GM19455 (cell line): ENCODE measurements around the gene ALOX12B.
"Not testable (repeated sequence)": the region's sequence is repeated elsewhere in the genome, so short reads cannot be mapped to it uniquely, and the experiment has no call there.

ENCODE experiments used
- ATAC-seq: cut with Tn5 transposase; IDR thresholded peaks from one replicate; pipeline ENCODE4 v1.9.1; 2021; ENCODE audit not compliant: unreplicated experiment

The ALOX12B gene

DNA sequence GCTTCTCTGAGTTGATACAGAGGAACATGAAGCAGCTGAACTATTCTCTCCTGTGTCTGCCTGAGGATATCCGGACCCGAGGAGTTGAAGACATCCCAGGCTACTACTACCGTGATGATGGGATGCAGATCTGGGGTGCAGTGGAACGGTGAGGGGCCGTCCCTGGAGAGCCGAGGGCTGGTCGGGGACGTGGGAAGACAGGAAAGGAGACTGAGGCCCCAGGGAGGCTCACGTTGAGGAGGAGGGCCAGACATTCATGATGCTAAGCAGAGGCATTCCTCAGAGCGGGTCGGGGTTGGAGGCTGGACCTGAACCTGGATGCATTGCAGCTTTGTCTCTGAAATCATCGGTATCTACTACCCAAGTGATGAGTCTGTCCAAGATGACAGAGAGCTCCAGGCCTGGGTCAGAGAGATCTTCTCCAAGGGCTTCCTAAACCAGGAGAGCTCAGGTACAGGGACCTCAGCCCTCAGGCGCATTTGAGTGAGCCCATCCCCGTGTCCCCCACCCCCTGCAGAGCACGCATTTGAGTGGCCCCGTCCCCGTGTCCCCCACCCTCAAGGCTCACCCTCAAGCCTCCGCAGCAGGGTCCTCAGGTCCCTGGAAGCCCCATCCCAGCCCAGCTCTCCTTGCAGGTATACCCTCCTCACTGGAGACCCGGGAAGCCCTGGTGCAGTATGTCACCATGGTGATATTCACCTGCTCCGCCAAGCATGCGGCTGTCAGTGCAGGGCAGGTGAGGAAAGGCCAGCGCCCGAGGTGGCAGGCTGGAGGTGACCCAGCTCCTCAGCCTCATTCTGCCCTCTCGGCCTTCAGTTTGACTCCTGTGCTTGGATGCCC is 40.4 kb downstream of the ALOX12B start:
- ATAC-seq: no peak

DNA sequence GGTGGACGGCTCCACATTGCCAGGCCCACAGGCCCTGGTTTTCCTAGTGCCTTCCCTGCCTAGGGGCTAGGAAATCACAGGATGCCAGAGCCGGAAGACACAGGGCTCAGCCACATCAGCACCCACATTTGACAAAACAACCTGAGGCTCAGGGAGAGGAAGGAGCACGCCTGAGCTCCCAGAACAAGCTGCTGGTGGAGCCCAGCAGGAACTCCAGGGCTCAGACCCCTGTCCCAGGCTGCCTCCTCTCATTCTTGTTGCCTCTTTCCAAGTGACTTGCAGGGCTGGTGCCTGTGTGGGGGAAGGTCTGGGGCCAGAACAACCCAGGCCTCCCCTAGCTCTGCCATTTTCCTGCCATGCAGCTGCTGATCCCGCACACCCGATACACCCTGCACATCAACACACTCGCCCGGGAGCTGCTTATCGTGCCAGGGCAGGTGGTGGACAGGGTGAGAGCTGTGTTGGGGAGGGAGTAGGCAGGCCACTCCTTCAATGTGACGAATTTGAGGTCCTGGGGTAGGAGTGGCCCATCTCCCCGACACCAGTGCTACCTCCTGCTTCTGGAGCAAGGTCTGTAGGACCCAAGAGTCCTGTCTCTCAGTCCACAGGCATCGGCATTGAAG is 41.1 kb downstream of the ALOX12B start:
- ATAC-seq: no peak

DNA sequence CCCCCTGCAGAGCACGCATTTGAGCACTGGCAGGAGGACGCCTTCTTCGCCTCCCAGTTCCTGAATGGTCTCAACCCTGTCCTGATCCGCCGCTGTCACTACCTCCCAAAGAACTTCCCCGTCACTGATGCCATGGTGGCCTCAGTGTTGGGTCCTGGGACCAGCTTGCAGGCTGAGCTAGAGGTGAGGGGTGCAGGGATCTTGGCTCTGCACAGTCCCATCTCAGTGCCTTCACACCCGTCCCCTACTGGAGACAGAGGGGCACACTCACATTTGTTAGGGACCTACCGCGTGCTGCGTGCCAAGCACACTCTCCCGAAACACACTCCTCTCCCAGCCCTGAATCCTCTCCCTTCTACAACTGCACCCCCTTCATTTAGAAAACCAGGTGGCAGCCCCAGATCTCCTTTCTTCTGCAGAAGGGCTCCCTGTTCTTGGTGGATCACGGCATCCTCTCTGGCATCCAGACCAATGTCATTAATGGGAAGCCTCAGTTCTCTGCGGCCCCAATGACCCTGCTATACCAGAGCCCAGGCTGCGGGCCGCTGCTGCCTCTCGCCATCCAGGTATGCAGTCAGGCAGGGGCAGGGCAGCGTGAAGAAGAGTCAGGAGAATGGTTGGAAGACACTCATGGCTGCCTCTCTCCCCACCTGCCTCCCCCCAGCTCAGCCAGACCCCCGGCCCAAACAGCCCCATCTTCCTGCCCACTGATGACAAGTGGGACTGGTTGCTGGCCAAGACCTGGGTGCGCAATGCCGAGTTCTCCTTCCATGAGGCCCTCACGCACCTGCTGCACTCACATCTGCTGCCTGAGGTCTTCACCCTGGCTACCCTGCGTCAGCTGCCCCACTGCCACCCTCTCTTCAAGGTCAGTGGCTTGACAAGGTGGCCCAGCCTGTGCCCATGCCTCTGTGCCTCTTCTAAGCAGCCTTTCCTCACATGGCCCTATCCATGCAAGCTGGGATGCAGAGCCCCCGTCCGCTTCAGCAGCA is 42.4 kb downstream of the ALOX12B start:
- ATAC-seq: no peak

DNA sequence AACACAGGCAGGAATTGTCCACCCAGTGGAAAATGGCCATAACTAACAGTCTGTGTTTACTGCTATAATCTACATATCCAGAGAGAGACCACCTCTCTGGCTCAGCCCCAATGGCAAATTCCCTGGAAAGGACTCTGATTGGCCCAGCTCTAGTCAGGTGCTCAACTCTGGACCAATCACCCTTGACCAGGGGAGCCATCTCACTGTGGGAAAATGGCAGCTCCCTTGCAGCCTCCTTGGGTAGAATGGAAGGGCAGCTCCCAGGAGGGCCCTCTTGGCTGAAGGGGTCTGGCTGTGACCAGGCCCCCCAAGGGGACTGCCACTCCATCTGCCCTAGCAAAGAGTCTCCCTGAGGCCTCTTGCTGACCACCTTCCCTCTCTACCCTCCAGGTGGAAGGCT is 45.5 kb downstream of the ALOX12B start:
- no peak for ATAC-seq

DNA sequence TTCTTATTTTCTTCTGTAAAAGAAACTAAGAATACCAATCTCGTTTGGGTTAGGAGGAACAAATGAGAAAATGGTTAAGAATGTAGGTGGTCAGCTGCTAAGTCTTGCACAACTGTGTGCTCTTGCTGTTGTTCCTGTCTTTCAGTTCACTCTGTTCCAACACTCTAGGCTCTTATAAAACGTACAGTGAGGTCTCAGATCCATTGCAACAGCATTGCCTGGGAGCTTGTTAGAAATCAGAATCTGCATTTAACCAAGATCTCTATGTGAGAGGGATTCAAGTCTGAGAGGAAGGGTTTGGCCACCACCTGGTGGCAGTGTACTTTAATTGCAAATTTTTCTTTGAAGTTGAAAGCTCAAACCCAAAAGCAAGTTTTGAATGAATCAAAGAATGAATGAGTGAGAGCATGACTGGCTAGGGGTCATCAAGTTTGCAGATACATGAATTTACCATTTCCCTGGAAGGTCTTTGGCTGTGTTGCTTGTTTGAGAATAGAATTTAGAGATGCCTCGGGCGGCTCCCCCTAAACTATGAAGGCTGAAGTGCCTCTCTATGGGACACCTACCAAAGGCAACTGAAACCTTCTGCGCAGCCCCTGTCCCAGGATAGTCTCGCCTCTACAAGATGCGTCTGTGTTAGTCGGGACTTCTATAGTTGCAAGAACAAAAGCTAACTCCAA is 46.1 kb downstream of the ALOX12B start:
- ATAC-seq: no peak

DNA sequence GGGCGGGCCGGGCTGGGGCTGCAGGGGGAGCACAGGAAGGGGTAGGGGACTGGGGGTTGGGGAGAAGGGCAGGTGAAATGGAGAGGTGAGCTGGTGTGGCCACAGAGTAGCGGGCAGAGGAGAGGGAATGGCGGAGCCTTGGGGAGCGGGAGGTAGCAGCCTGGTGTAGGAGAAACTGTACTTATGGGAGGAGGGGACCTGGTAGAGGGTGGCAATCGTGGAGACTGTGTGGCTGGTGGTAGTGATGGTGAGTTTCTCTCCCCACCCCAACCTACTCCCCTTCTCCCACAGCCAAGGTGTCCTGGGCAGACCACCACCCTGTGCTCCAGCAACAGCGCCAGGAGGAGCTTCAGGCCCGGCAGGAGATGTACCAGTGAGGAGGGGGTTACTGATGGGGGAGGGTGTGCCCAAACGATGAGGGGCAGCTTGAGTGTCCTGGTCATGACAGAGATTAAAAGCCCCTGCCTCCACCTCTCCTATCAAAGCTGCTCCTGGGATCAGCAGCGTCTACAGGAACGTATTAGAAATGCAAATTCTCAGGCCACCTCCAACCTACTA is 47.8 kb downstream of the ALOX12B start:
- no peak for ATAC-seq

DNA sequence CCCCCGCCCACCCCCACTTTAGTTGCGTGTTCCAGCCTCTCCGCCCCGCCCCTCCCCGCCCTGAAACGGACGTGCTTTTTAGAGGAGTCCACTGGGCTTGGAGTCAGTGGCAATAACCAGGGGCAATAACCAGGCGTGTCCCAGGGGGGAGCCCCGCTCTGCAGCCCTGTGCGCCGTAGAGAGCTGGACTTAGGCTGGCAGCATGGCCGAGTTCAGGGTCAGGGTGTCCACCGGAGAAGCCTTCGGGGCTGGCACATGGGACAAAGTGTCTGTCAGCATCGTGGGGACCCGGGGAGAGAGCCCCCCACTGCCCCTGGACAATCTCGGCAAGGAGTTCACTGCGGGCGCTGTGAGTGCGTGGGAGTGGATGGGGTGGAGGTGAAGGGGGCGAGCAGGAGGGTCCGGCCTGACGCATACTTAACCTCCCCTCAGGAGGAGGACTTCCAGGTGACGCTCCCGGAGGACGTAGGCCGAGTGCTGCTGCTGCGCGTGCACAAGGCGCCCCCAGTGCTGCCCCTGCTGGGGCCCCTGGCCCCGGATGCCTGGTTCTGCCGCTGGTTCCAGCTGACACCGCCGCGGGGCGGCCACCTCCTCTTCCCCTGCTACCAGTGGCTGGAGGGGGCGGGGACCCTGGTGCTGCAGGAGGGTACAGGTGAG is 48.4 kb downstream of the ALOX12B start, which contains the start of gene ALOX15B:
ALOX15B (plus strand) TSS at position 106 of the 657 bp plus-strand sequence; CDS start at position 203, 97 bp downstream.
- no peak for ATAC-seq

DNA sequence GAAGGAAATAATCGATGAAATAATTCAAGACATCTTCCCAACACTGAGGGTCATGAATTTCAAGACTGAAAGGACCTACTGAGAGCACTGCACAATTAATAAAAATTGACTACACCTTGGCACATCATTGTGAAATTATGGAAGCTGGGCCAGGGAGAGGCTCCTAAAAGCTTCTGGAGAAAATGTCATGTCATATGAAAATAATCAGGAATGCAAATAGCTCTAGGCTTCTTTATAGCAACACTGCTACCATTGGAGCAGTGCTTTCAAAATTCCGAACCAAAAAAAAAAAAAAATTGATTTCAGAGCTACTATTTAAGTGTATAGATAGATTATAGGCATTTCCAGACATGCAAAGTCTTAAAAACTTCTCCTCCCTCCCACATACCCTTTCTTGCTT is 55.1 kb downstream of the ALOX12B start:
- no peak for ATAC-seq

DNA sequence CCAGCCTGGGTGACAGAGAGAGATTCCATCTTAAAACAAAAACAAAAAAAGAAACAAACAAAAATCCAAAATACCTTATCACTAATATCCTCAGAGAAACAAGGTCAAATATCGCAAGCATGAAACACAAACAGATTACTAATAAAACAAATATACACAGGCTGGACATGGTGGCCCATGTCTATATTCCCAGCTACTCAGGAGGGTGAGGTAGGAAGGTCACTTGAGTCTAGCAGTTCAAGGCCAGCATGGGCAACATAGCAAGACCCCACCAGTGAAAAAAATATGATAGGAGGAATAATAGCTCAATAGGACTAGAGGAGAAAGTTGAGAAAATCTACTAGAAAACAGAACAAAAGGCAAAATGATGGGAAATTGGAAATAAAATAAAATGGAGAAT is 55.6 kb downstream of the ALOX12B start:
- no peak for ATAC-seq

DNA sequence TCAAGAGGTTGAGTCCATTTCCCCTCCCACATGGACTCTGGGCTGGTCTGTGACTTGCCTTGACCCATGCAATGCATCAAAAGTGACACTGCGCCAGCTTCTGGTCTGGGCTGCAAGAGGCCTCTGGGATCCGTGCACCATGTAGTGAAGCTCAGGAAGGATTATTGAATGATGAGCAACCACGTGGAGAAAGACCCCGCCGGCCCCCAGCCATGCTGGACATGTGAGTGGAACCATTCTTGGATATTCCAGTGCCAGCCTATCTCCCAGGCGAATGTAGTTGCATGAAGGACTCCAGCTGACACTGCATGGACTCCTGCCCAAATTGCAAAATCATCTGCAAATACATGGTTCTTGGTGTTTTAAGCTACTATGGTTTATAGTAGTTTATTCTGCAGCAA is 56.3 kb downstream of the ALOX12B start:
- no peak for ATAC-seq

DNA sequence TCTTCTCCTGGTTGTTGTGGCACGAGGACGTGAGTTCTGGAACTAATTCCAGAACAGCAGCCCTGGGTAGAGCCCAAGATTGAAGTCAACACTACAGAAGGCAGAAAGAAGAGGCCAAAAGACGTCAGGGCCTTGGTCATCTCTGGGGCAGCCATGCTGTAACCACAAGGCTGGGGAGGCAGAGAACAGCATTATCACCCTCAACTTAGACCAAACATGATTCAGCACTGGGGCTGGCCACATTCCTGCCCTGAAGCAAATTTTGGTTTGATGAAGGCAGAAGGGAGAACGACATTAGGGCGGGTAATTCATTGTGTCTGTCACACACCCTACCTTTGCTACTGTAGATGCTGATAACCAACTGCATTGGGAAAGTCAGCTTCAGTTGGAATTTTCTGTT is 58.4 kb downstream of the ALOX12B start:
- no peak for ATAC-seq

DNA sequence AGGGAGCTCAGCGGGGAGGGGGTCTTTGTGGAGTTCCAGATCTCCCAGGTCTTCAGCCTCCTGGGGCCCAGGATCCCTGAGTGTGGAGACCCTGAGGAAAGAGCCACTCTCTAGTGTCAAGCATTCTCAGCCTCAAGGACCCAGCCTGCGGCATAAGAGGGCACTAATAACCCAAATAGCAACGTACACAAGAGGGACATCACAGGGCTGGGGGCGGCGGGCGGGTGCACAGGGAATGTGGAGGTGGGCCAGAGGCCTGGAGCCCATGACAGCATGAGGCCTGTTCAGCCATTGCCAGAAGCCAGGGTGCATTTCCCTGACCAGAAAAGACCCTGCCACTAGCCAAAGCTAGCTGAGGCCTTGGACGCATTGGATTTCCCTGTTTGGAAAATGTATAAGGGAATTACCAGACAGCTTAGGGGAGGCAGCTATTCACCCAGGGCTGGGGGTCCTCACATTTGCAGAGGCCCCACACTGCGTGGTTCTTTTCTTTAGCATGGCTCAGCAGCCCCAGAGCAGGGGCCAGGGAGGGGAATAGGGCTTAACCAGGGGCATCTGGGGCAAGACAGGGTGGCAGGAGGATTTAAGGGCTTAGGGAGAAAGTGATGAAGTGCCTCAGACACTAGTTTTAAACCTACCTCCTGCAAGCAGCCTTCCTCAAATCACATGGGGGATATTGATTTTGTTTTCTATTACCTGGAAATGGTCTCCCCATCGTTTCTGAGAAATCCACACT is 62.2 kb downstream of the ALOX12B start:
- no peak for ATAC-seq

DNA sequence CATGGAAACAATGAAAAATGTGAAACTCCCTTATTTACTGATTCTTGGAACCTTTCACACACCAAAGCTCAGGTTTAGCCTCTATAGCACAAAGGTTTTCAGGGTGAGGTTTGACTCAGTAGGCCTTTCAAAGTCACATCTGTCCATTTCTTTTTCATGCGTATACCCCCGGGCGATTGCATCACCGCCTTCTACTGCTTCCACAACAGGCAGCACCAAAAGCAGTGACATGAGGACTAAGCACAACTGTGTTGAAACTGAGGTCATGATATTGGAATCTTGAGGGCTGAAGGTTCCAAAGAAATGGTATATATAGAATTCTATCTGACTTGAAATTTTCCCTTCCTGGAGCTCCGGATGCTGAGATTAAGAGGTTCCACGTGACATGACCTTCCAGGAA is 63.4 kb downstream of the ALOX12B start:
- ATAC-seq: not testable (repeated sequence)
